Measurements from ENCODE around the gene PAX8.

- TF ChIP-seq, protein P1, sequence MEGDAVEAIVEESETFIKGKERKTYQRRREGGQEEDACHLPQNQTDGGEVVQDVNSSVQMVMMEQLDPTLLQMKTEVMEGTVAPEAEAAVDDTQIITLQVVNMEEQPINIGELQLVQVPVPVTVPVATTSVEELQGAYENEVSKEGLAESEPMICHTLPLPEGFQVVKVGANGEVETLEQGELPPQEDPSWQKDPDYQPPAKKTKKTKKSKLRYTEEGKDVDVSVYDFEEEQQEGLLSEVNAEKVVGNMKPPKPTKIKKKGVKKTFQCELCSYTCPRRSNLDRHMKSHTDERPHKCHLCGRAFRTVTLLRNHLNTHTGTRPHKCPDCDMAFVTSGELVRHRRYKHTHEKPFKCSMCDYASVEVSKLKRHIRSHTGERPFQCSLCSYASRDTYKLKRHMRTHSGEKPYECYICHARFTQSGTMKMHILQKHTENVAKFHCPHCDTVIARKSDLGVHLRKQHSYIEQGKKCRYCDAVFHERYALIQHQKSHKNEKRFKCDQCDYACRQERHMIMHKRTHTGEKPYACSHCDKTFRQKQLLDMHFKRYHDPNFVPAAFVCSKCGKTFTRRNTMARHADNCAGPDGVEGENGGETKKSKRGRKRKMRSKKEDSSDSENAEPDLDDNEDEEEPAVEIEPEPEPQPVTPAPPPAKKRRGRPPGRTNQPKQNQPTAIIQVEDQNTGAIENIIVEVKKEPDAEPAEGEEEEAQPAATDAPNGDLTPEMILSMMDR (conservative IDR thresholded peaks at IDR 0.05; ENCODE audit: low read depth, low read length) = no peak
- TF ChIP-seq EZH2 (IDR thresholded peaks at IDR 0.05; ENCODE audit: borderline replicate concordance, low read depth, low read length, poor library complexity, severe bottlenecking) = no peak
Measured at GRCh38 chr2:113291191-113291590, 12.5 kb upstream of the PAX8 start.
